Memory B cell (primary cell): ENCODE measurements around the gene COMMD3.
A peak's percentile ranks its signal among the peaks of the same experiment; 100 is the strongest.
"Not testable (repeated sequence)": the region's sequence is repeated elsewhere in the genome, so short reads cannot be mapped to it uniquely, and the experiment has no call there.

Experiments
- ATAC-seq: fragments of 150-1000 bp; cut with Tn5 transposase; 2 replicates; pipeline ENCODE4 v1.10.0; 2021; ENCODE audit warnings: low read depth, mild to moderate bottlenecking, moderate library complexity
- DNase-seq, 2 donors: peaks; one replicate each; pipeline ENCODE4 v3.0.0; 2022; ENCODE audit warnings: low spot score in 2 of 2
- H3K27ac Mint-ChIP-seq: one replicate; pipeline ENCODE4 v1.8.0; 2022; ENCODE audit warnings: mild to moderate bottlenecking, moderate library complexity, mixed read lengths
- H3K27me3 Mint-ChIP-seq: one replicate; pipeline ENCODE4 v1.8.0; 2022; ENCODE audit warnings: mixed read lengths
- H3K36me3 Mint-ChIP-seq: one replicate; pipeline ENCODE4 v1.8.0; 2022; ENCODE audit warnings: mild to moderate bottlenecking, mixed read lengths
- H3K4me1 Mint-ChIP-seq: one replicate; pipeline ENCODE4 v1.8.0; 2022; ENCODE audit warnings: mixed read lengths
- H3K4me3 Mint-ChIP-seq: one replicate; pipeline ENCODE4 v1.8.0; 2022; ENCODE audit warnings: mild to moderate bottlenecking, moderate library complexity, mixed read lengths
- H3K9me3 Mint-ChIP-seq: one replicate; pipeline ENCODE4 v1.8.0; 2022; ENCODE audit warnings: mixed read lengths

The COMMD3 gene

GRCh38 chr10:22356324-22356873 lies 40.2 kb downstream of the COMMD3 start:
- Mint-ChIP-seq H3K27ac (no peak overlapping the region), H3K4me3 (no peak overlapping the region), H3K4me1 (no peaks in the 10 kb centered on the region), H3K9me3 (no peaks in the 10 kb centered on the region), H3K36me3 (no peaks in the 10 kb centered on the region), H3K27me3 (peaks cover 6% of the 10 kb centered on the region)
- no peak for DNase-seq
- no peak for ATAC-seq

DNA sequence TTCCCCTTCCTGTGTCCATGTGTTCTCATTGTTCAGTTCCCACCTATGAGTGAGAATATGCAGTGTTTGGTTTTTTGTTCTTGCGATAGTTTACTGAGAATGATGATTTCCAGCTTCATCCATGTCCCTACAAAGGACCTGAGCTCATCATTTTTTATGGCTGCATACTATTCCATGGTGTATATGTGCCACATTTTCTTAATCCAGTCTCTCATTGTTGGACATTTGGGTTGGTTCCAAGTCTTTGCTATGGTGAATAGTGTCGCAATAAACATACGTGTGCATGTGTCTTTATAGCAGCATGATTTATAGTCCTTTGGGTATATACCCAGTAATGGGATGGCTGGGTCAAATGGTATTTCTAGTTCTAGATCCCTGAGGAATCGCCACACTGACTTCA lies 41.6 kb downstream of the COMMD3 start:
- not testable (repeated sequence) for H3K9me3 Mint-ChIP-seq, DNase-seq, H3K27ac Mint-ChIP-seq, H3K4me3 Mint-ChIP-seq, H3K36me3 Mint-ChIP-seq, H3K4me1 Mint-ChIP-seq, ATAC-seq, H3K27me3 Mint-ChIP-seq

- Mint-ChIP-seq H3K36me3 (no peaks in the 10 kb centered on the region), H3K9me3 (no peaks in the 10 kb centered on the region), H3K27ac (no peak overlapping the region), H3K27me3 (no peaks in the 10 kb centered on the region), H3K4me1 (peaks cover 8% of the 10 kb centered on the region), H3K4me3 (no peak overlapping the region)
- DNase-seq: no peak
- no peak for ATAC-seq
These were observed 47.1 kb downstream of the COMMD3 start for GRCh38 chr10:22363305-22363704.

DNA sequence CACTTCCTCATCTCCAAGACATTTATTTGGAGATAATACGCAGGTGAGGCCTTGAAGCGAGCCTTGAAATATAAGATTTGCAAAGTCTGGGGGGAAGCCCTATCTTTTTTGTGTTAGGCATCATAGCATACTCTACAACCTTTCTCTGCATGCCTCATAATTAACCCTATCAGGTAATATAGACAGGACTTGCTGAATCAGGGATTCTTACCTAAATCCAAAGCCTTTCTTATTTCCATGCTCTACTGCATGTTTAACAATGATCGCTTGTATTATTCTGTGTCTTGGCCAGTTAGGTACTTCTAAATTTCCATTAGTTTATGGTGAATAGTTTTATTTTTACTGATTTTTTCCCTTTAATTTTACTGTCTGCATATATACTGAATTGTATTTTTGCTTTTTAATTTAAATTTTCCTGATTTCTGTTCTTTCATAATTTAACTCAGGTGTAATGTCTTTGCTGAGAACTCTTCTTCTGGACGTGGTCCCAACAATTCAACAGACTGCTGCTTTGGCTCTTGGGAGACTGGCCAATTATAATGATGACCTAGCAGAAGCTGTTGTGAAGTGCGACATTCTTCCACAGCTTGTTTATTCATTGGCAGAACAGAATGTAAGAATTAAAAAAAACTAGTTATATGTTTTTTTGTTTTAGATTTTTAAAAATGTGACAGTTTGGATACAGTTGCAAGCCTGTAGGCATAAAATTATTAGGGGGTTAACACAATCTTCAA lies 48.4 kb downstream of the COMMD3 start:
- no peak overlapping the region for H3K27ac Mint-ChIP-seq
- no peaks in the 10 kb centered on the region for H3K27me3 Mint-ChIP-seq
- H3K9me3 Mint-ChIP-seq: no peaks in the 10 kb centered on the region
- H3K4me3 Mint-ChIP-seq: no peak overlapping the region
- peaks cover 8% of the 10 kb centered on the region for H3K4me1 Mint-ChIP-seq
- ATAC-seq (no peak), DNase-seq (no peak)
- H3K36me3 Mint-ChIP-seq: no peaks in the 10 kb centered on the region

DNA sequence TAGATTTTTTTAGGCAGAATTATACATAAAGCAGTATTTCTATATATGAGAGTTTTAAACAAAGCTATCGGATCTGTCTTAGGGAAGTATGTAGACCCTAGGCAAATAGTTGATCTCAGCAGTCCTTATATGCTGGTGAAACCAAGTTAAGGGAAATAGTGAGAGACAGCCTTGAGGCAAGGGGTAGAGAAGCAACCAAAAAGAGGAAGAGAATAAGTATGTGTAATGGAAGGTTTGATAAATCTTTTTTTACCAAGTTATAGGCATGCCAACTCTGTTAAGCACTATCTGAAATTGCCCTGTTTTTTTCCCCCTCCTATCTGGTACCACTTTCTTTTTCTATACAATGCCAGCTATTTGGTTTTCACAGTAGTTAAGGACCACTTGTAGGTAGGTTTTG lies 49.0 kb downstream of the COMMD3 start:
- DNase-seq (no peak), ATAC-seq (peak; percentile 93)
- no peaks in the 10 kb centered on the region for H3K27me3 Mint-ChIP-seq
- H3K4me3 Mint-ChIP-seq: no peak overlapping the region
- no peaks in the 10 kb centered on the region for H3K9me3 Mint-ChIP-seq
- H3K4me1 Mint-ChIP-seq: peaks cover 8% of the 10 kb centered on the region
- H3K36me3 Mint-ChIP-seq: no peaks in the 10 kb centered on the region
- H3K27ac Mint-ChIP-seq: no peak overlapping the region

- Mint-ChIP-seq H3K9me3 (no peaks in the 10 kb centered on the region), H3K27ac (no peak overlapping the region), H3K36me3 (no peaks in the 10 kb centered on the region), H3K27me3 (no peaks in the 10 kb centered on the region), H3K4me3 (no peak overlapping the region), H3K4me1 (peaks cover 8% of the 10 kb centered on the region)
- no peak for DNase-seq
- ATAC-seq: no peak
These were observed 49.7 kb downstream of the COMMD3 start for GRCh38 chr10:22365644-22366434.

GRCh38 chr10:22366435-22366703 lies 50.2 kb downstream of the COMMD3 start:
- Mint-ChIP-seq H3K27ac (no peak overlapping the region), H3K36me3 (no peaks in the 10 kb centered on the region), H3K9me3 (no peaks in the 10 kb centered on the region), H3K4me1 (peaks cover 8% of the 10 kb centered on the region), H3K4me3 (no peak overlapping the region), H3K27me3 (no peaks in the 10 kb centered on the region)
- no peak for DNase-seq
- no peak for ATAC-seq

DNA sequence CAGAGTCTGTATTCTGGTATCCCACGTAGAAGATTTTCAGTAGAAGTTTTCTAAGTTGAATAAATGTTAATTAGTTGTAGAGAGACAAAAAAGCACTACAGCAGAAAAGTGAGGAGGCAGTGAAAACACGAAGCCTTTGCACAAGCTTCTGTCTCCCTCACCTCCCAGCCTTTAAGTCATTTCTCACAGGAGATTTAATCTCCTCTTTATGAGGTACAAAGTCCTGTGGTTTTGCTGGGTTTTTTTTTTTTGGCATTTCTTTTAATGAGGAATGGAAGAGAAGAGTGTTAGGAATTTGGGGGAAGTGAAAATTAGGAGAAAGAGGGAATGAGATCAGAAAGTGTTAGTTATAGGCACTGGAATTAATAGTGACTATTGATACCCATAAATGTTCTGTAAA lies 50.6 kb downstream of the COMMD3 start:
- Mint-ChIP-seq H3K9me3 (no peaks in the 10 kb centered on the region), H3K36me3 (no peaks in the 10 kb centered on the region), H3K4me3 (no peak overlapping the region), H3K4me1 (peaks cover 8% of the 10 kb centered on the region), H3K27me3 (no peaks in the 10 kb centered on the region), H3K27ac (no peak overlapping the region)
- ATAC-seq (no peak), DNase-seq (no peak)

GRCh38 chr10:22367471-22367870 lies 51.3 kb downstream of the COMMD3 start:
- DNase-seq: no peak
- Mint-ChIP-seq H3K4me3 (peak overlapping the region; percentile 29), H3K27me3 (no peaks in the 10 kb centered on the region), H3K4me1 (peaks cover 8% of the 10 kb centered on the region), H3K27ac (no peak overlapping the region), H3K9me3 (no peaks in the 10 kb centered on the region), H3K36me3 (no peaks in the 10 kb centered on the region)
- ATAC-seq: no peak

DNA sequence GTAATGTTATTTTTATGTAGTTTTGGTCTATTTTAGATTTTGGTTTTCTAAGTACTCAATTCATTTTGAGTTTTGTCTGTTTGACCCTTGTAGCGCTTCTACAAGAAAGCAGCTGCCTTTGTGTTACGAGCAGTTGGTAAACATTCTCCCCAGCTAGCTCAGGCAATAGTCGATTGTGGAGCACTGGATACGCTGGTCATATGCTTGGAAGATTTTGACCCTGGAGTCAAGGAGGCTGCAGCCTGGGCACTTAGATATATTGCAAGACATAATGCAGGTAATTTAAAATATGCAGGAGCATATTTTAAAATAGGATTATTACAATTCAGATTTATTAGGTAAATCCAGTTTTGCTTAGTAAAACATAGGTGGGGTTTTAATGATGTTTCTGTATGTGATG lies 52.2 kb downstream of the COMMD3 start:
- Mint-ChIP-seq H3K4me3 (no peak overlapping the region), H3K9me3 (no peaks in the 10 kb centered on the region), H3K27me3 (no peaks in the 10 kb centered on the region), H3K4me1 (peaks cover 8% of the 10 kb centered on the region), H3K27ac (no peak overlapping the region), H3K36me3 (no peaks in the 10 kb centered on the region)
- ATAC-seq: no peak
- DNase-seq: no peak

GRCh38 chr10:22368981-22369380 lies 52.8 kb downstream of the COMMD3 start:
- no peak for DNase-seq
- Mint-ChIP-seq H3K27me3 (no peaks in the 10 kb centered on the region), H3K4me3 (no peak overlapping the region), H3K4me1 (peaks cover 8% of the 10 kb centered on the region), H3K36me3 (no peaks in the 10 kb centered on the region), H3K27ac (no peak overlapping the region), H3K9me3 (no peaks in the 10 kb centered on the region)
- ATAC-seq: no peak

GRCh38 chr10:22369434-22370072 lies 53.4 kb downstream of the COMMD3 start:
- ATAC-seq: peak; percentile 34
- no peak for DNase-seq

More at GRCh38 chr10:22369434-22370072, 53.4 kb downstream of the COMMD3 start:
- H3K4me3 Mint-ChIP-seq: no peak overlapping the region
- no peaks in the 10 kb centered on the region for H3K9me3 Mint-ChIP-seq
- peaks cover 8% of the 10 kb centered on the region for H3K4me1 Mint-ChIP-seq
- H3K36me3 Mint-ChIP-seq: no peaks in the 10 kb centered on the region
- H3K27ac Mint-ChIP-seq: no peak overlapping the region
- H3K27me3 Mint-ChIP-seq: no peaks in the 10 kb centered on the region
